ENCODE measurements around the gene MBLAC1. TPM values are rescaled to one million over a fixed set of nuclear protein-coding genes. Genes with fewer than 3 reads are reported as not detected.

Gene MBLAC1
- total and polyA plus RNA-seq, 2 donors from 2014 or later, result 2.4 to 3.7 TPM

- Histone ChIP-seq H3K9ac (ENCODE audit: low read length in 3 of 3) (peak overlapping the region in 2 of 3 donors; percentile 22 to 66), H3K4me3 (ENCODE audit: low read length in 3 of 3) (peak overlapping the region; percentile 59 to 84 (median 83)), H3K27ac (ENCODE audit: low read depth in 2 of 2, low read length in 2 of 2) (no peak overlapping the region), H3K9me3 (ENCODE audit: control insufficient read depth in 2 of 3, insufficient read depth in 1 of 3, low read length in 3 of 3) (no peaks in the 10 kb centered on the region), H3K36me3 (ENCODE audit: control insufficient read depth in 2 of 3, insufficient read depth in 3 of 3, low read length in 3 of 3) (peaks cover 22 to 53% (median 26%) of the 10 kb centered on the region in 3 donors), H3K4me1 (ENCODE audit: control insufficient read depth in 2 of 3, insufficient read depth in 2 of 3, low read depth in 1 of 3, low read length in 3 of 3) (peaks cover 0 to 10% (median 6%) of the 10 kb centered on the region in 3 donors), H3K27me3 (ENCODE audit: control insufficient read depth, insufficient read depth, low read length) (no peaks in the 10 kb centered on the region)
- TF ChIP-seq CTCF (IDR thresholded peaks at IDR 0.05; ENCODE audit: borderline replicate concordance, extremely low read depth, insufficient read depth), result no peak
- FAIRE-seq (no peak), DNase-seq (no peak)
- intact Hi-C loops (cut with DNase I), result no loop called here
Measured at GRCh38 chr7:100099452-100099851, 27.3 kb upstream of the MBLAC1 start.

- Histone ChIP-seq H3K36me3 (ENCODE audit: control insufficient read depth in 2 of 3, insufficient read depth in 3 of 3, low read length in 3 of 3) (peaks cover 22 to 43% (median 23%) of the 10 kb centered on the region in 3 donors), H3K4me3 (ENCODE audit: low read length in 3 of 3) (peak overlapping the region; percentile 69 to 84 (median 83)), H3K4me1 (ENCODE audit: control insufficient read depth in 2 of 3, insufficient read depth in 2 of 3, low read depth in 1 of 3, low read length in 3 of 3) (peaks cover 0 to 10% (median 6%) of the 10 kb centered on the region in 3 donors), H3K9me3 (ENCODE audit: control insufficient read depth in 2 of 3, insufficient read depth in 1 of 3, low read length in 3 of 3) (no peaks in the 10 kb centered on the region), H3K27me3 (ENCODE audit: control insufficient read depth, insufficient read depth, low read length) (no peaks in the 10 kb centered on the region), H3K9ac (ENCODE audit: low read length in 3 of 3) (peak overlapping the region in 2 of 3 donors; percentile 22 to 66), H3K27ac (ENCODE audit: low read depth in 2 of 2, low read length in 2 of 2) (peak overlapping the region; percentile 63 to 83)
- FAIRE-seq (no peak), DNase-seq (peak; percentile 98 to 99 (median 98))
- intact Hi-C loops (cut with DNase I), result no loop called here
- no peak for TF ChIP-seq CTCF (IDR thresholded peaks at IDR 0.05; ENCODE audit: borderline replicate concordance, extremely low read depth, insufficient read depth)
Measured at GRCh38 chr7:100100420-100101015, 26.2 kb upstream of the MBLAC1 start.

- peak within 1 kb of the TSS; percentile 22 to 66 (median 51) for H3K9ac ChIP-seq (ENCODE audit: low read length in 3 of 3)
- no peaks in the 10 kb centered on the region for H3K9me3 ChIP-seq (ENCODE audit: control insufficient read depth in 2 of 3, insufficient read depth in 1 of 3, low read length in 3 of 3)
- peak within 1 kb of the TSS; percentile 76 to 89 for H3K27ac ChIP-seq (ENCODE audit: low read depth in 2 of 2, low read length in 2 of 2)
- H3K36me3 ChIP-seq (ENCODE audit: control insufficient read depth in 2 of 3, insufficient read depth in 3 of 3, low read length in 3 of 3), result peaks cover 22 to 40% (median 23%) of the 10 kb centered on the region in 3 donors
- FAIRE-seq (peak; percentile 25), DNase-seq (peak; percentile 99 to 100 (median 99))
- peaks cover 0 to 10% (median 6%) of the 10 kb centered on the region in 3 donors for H3K4me1 ChIP-seq (ENCODE audit: control insufficient read depth in 2 of 3, insufficient read depth in 2 of 3, low read depth in 1 of 3, low read length in 3 of 3)
- H3K4me3 ChIP-seq (ENCODE audit: low read length in 3 of 3), result peak within 1 kb of the TSS; percentile 69 to 84 (median 83)
- no peak for TF ChIP-seq CTCF (IDR thresholded peaks at IDR 0.05; ENCODE audit: borderline replicate concordance, extremely low read depth, insufficient read depth)
- no peaks in the 10 kb centered on the region for H3K27me3 ChIP-seq (ENCODE audit: control insufficient read depth, insufficient read depth, low read length)
- intact Hi-C loops (cut with DNase I), result no loop called here
Measured at GRCh38 chr7:100101016-100101862, 25.5 kb upstream of the MBLAC1 start, which contains the start of the genes AP4M1 and MCM7. TSS of gene AP4M1 (plus strand) at chr7:100101643. CDS start at chr7:100101715, 72 bp downstream. TSS of gene MCM7 (minus strand) at chr7:100101397. CDS start at chr7:100101294, 103 bp downstream.
